ENCODE data around the gene ADM2. TPM values are rescaled to one million over a fixed set of nuclear protein-coding genes. Genes with fewer than 3 reads are reported as not detected.

ADM2 gene
- total RNA-seq, 4 donors from 2014 or later, result under 0.01 to 1.9 (median 0.89) TPM

DNA sequence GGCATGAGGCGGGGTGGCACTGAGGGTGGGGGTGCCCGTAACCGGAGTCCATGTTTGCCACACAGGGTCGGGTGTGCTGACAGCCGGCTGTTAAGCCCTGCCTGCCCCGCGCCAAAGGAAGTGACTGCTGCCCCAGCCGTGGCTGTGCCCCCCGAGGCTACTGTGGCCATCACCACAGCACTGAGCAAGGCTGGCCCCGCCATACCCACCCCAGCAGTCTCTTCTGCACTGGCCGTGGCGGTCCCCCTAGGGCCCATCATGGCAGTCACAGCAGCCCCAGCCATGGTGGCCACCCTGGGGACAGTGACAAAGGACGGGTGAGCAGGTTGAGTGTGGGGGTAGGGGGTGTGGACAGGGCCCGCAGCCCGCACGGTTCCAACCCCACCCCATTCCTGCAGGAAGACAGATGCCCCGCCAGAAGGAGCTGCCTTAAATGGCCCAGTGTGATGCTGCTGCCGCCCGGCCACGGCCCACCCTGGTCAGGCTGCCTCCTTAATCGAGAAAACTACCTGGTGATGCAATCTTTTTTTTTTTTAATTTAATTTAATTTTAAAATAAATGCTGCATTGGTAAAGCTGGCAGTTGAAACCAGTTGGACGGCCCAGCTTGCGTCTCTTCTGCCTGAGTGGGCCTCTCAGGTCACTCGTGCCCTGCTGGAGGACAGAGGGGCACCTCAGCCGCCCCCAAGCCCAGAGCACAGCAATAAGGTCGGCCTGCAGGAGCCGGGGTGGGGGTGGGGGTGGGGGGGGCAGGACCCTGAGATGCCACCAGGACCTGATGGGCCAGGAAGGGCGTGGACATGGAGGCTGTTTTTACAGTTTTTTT, 37.3 kb upstream of the ADM2 start:
- intact Hi-C loops (cut with DNase I), result no loop called here
- DNase-seq, result no peak
- peaks cover 29 to 100% (median 39%) of the 10 kb centered on the region in 3 donors for H3K36me3 ChIP-seq
- H3K9me3 ChIP-seq, result no peaks in the 10 kb centered on the region
- peak overlapping the region in 1 of 4 donors; percentile 21 for H3K27ac ChIP-seq
- peaks cover 0 to 17% (median 10%) of the 10 kb centered on the region in 3 donors for H3K4me1 ChIP-seq
- no peaks in the 10 kb centered on the region for H3K27me3 ChIP-seq
- 69% methylated on average over 9 to 17 of the region's 28 CpGs for WGBS, 2 donors
- no peak overlapping the region for H3K4me3 ChIP-seq
- TF ChIP-seq, protein P1, sequence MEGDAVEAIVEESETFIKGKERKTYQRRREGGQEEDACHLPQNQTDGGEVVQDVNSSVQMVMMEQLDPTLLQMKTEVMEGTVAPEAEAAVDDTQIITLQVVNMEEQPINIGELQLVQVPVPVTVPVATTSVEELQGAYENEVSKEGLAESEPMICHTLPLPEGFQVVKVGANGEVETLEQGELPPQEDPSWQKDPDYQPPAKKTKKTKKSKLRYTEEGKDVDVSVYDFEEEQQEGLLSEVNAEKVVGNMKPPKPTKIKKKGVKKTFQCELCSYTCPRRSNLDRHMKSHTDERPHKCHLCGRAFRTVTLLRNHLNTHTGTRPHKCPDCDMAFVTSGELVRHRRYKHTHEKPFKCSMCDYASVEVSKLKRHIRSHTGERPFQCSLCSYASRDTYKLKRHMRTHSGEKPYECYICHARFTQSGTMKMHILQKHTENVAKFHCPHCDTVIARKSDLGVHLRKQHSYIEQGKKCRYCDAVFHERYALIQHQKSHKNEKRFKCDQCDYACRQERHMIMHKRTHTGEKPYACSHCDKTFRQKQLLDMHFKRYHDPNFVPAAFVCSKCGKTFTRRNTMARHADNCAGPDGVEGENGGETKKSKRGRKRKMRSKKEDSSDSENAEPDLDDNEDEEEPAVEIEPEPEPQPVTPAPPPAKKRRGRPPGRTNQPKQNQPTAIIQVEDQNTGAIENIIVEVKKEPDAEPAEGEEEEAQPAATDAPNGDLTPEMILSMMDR (IDR thresholded peaks at IDR 0.05), result no peak
- TF ChIP-seq POLR2A (IDR thresholded peaks at IDR 0.05), result no peak

DNA sequence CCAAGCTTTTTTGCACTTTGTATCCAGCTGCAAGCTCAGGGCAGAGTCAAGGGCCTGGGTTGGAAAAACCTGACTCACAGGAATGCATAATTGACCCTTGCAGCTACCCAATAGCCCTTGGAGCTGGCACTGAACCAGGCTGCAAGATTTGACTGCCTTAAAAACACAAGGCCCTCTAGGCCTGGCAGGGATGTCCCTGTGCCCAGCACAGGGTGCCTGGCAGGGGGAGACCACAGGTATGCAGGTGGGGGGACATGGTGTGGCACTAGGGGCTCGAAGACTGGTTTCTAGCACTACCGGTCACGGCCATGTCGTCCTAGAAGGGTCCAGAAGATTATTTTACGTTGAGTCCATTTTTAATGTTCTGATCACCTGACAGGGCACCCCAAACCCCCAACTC, 36.7 kb upstream of the ADM2 start:
- intact Hi-C loops (cut with DNase I), result no loop called here
- peak overlapping the region in 1 of 4 donors; percentile 13 for H3K27ac ChIP-seq
- H3K9me3 ChIP-seq, result no peaks in the 10 kb centered on the region
- DNase-seq, result no peak
- H3K27me3 ChIP-seq, result no peaks in the 10 kb centered on the region
- TF ChIP-seq, protein P1 (IDR thresholded peaks at IDR 0.05), result no peak
- TF ChIP-seq POLR2A (IDR thresholded peaks at IDR 0.05), result no peak
- 55 to 73% methylated on average over 4 to 5 of the region's 5 CpGs for WGBS, 2 donors
- H3K4me3 ChIP-seq, result no peak overlapping the region
- H3K36me3 ChIP-seq, result peaks cover 29 to 100% (median 37%) of the 10 kb centered on the region in 3 donors
- H3K4me1 ChIP-seq, result peaks cover 0 to 17% (median 10%) of the 10 kb centered on the region in 3 donors

DNA sequence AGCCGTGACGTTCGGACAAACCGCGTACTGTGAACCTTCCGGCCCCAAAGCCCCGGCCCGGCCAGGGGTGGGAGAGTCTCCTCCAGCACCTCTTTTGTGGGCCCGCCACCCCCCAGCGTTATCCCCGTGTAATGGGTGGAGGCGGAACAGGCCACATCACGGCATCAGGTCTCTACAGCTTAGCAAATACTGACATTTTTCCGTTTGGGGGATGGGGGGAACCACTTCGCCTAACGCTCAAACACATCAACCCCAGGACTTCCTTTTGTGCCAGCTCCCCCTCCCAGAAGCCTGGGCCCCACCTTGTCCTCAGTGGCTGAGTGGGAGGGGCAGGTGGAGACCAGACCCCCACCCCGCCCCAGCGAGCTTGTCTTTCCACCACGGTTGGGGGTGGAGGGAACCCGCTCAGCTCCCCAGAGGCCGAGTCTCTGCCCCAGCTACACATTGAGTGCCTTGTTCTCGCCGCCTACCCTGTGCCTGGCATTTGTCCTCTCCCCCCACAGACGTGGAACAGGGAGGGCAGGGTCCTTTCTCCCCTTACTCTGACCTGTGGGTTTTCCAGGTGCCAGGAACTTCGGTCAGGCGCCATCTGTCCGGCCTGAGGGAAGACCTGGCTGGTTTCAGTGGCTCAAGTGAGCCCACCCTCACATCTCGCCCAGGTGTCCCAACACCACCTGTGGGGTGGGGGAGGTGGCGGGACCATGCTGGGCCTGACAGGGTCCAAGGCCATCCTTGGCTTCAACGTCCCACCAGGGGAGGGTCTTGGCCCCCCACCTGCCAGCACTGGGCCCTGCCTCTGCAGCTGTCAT, 36.1 kb upstream of the ADM2 start:
- Histone ChIP-seq H3K9me3 (no peaks in the 10 kb centered on the region), H3K36me3 (peaks cover 28 to 100% (median 32%) of the 10 kb centered on the region in 3 donors), H3K27me3 (no peaks in the 10 kb centered on the region), H3K4me3 (no peak overlapping the region), H3K27ac (peak overlapping the region in 1 of 4 donors; percentile 13), H3K4me1 (peaks cover 0 to 17% (median 10%) of the 10 kb centered on the region in 3 donors)
- TF ChIP-seq, protein P1 (IDR thresholded peaks at IDR 0.05), result no peak
- no peak for TF ChIP-seq POLR2A (IDR thresholded peaks at IDR 0.05)
- WGBS, 2 donors, result 60 to 77% methylated on average over 17 to 21 of the region's 30 CpGs
- intact Hi-C loops (cut with DNase I), result no loop called here
- no peak for DNase-seq

DNA sequence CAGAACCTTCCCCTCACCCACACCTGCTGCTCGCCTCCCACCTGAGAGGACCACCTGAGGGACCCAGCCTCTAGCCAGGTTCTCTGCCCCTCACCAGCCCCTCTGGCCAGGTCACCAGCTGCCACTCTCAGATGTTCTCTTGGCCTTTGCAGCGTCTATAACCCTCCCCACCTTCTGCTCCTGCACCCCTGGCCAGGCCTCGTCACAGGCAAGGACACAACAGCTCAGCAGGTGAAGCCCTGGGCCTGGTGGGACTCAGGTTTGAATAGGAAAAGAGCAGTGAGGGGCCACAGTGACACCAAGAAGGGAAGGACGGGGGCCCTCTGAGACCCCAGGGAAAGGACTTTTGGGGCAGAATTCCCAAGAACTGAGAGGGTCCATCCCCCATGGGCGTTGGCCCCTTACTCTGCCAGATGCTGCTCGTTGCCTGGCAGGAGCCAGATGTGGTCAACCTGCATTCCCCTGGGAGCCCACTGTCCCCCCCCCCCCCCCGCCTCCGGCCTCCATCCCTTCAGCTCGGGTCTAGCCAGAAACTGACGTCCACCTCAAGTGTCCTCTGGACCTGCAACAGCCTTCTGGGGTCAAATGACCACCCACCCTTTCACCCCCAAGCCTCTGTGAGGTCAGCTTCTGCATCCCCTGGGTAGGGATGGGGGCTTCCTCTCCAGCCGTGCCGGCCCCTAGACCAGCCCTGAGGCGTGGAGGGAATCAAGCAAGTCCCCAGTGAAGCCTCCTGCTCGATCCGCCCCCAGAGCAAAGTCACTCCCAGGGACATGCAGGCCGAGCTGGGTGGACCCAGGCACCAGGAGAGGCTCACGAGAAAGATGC, 35.2 kb upstream of the ADM2 start:
- Histone ChIP-seq H3K36me3 (peaks cover 20 to 100% (median 26%) of the 10 kb centered on the region in 3 donors), H3K27ac (no peak overlapping the region), H3K4me1 (peaks cover 0 to 17% (median 10%) of the 10 kb centered on the region in 3 donors), H3K27me3 (no peaks in the 10 kb centered on the region), H3K9me3 (no peaks in the 10 kb centered on the region), H3K4me3 (no peak overlapping the region)
- TF ChIP-seq, protein P1 (IDR thresholded peaks at IDR 0.05), result no peak
- TF ChIP-seq POLR2A (IDR thresholded peaks at IDR 0.05), result no peak
- intact Hi-C loops (cut with DNase I), result no loop called here
- WGBS, 2 donors, result 75% methylated on average over 3 of the region's 17 CpGs; no CpG with 5 or more reads in 1 of the 2 donors
- DNase-seq, result no peak
